Measurements from ENCODE around the gene UNC13B.
"Not testable (repeated sequence)": the region's sequence is repeated elsewhere in the genome, so short reads cannot be mapped to it uniquely, and the experiment has no call there.

The UNC13B gene

GRCh38 chr9:35161713-35162604 lies at the start of gene UNC13B:
Gene UNC13B (plus strand): TSS chr9:35162009. CDS start chr9:35162284, 275 bp downstream.
- peak; percentile 79 for DNase-seq

GRCh38 chr9:35112257-35113020 lies 49.4 kb upstream of the UNC13B start:
- DNase-seq: peak; percentile 79

GRCh38 chr9:35114113-35114839 lies 47.5 kb upstream of the UNC13B start:
- peak; percentile 92 for DNase-seq

- DNase-seq: peak; percentile 66
Observed at GRCh38 chr9:35114840-35115628, 46.8 kb upstream of the UNC13B start.

- DNase-seq: peak; percentile 95
Observed at GRCh38 chr9:35115680-35116538, 45.9 kb upstream of the UNC13B start, which contains the start of gene ATOSB. Gene ATOSB (minus strand): TSS chr9:35115862. CDS start chr9:35108274, 7,588 bp downstream.

- no peak for DNase-seq
Observed at GRCh38 chr9:35116539-35116897, 45.3 kb upstream of the UNC13B start.

- DNase-seq: peak; percentile 90
Observed at GRCh38 chr9:35116898-35117551, 44.8 kb upstream of the UNC13B start.

GRCh38 chr9:35134920-35135319 lies 26.9 kb upstream of the UNC13B start:
- no peak for DNase-seq

- no peak for DNase-seq
Observed at GRCh38 chr9:35135988-35136387, 25.8 kb upstream of the UNC13B start.

GRCh38 chr9:35136866-35137265 lies 24.9 kb upstream of the UNC13B start:
- DNase-seq: no peak

- no peak for DNase-seq
Observed at GRCh38 chr9:35140093-35140492, 21.7 kb upstream of the UNC13B start.

- DNase-seq: no peak
Observed at GRCh38 chr9:35142037-35142436, 19.8 kb upstream of the UNC13B start.

- not testable (repeated sequence) for DNase-seq
Observed at GRCh38 chr9:35147941-35148563, 13.8 kb upstream of the UNC13B start.

- DNase-seq: no peak
Observed at GRCh38 chr9:35152926-35153325, 8.9 kb upstream of the UNC13B start.

- no peak for DNase-seq
Observed at GRCh38 chr9:35156781-35157180, 5.0 kb upstream of the UNC13B start.

GRCh38 chr9:35157836-35158235 lies 4.0 kb upstream of the UNC13B start:
- DNase-seq: not testable (repeated sequence)

- no peak for DNase-seq
Observed at GRCh38 chr9:35158501-35159280, 3.1 kb upstream of the UNC13B start.

- DNase-seq: no peak
Observed at GRCh38 chr9:35162605-35163315, 951 bp downstream of the UNC13B start.

- DNase-seq: no peak
Observed at GRCh38 chr9:35163413-35163812, 1.6 kb downstream of the UNC13B start.

Measured in CD4-positive, alpha-beta T cell treated with Interleukin-15 for 1 hour (primary cell).